ENCODE results near the gene C6orf47.

Gene C6orf47

DNA sequence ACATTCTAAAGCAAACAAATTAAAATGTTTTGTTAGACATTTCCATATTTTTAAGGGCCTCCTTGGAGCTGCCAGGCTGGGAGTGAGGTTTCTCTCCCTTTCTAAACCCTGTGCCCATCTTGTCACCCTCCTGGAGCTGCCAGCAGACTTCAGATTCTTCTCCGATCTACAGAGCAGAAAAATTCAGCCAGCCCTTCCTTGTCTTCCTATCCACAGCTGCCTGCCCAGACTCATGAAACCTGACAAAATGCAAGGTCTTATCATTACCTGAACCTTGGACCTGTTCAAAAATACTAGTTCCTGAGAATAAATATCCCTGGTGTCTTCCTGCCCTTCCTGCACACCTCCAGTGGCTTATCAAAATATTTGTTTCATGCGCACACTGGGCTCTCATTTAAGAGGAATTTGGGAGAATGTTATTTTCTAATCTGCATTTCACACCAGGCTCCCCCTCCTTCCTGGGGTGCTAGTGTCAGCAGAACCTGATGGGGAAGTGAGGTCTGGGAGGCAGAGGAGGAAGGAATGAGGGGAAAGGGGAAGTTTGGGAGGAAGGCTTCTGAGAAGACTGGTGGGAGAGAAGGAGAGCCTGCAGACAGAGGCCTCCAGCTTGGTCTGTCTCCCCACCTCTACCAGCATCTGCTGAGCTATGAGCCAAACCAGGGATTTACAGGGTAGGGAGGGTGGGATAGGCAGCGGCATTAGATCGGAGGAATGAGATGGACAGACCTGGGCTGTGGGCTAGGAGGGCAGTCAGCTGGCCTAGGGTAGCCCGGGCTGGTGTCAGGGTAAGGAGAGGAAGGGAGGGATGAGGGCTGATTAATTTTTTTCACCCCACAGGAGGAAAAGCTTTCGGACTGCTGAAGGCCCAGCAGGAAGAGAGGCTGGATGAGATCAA is 45.6 kb downstream of the C6orf47 start, which contains the start of gene AIF1:
TSS of gene AIF1 (plus strand) at position 551 of the 895 bp plus-strand sequence. CDS start at position 647, 96 bp downstream.
- DNase-seq (ENCODE audit: low read depth) = no peak

DNA sequence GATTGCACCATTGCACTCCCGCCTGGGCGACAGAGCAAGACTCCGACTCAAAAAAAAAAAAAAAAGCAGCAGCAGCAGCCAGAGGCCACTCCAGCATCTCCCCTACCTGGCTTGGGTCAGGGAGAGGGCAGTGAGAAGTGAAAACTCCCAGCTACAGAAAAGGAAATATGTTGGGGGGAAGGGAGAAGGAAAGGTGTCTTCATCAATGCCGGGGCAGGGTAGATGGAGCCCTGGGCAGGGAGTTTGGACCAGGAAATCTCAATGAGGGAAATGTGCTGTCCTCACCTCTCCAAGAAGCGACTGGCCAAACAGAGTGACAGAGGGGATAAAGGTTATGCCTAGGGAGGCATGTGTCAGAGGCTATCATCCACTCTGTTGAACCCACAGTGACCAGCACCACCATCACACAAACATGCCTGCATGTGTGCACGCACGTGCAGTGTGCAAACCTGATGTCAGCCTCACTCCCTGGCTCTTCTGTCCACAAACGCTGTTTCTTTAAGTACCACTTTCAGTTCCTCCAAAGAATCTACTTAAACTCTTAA is 46.4 kb downstream of the C6orf47 start:
- DNase-seq (ENCODE audit: low read depth) = no peak

DNA sequence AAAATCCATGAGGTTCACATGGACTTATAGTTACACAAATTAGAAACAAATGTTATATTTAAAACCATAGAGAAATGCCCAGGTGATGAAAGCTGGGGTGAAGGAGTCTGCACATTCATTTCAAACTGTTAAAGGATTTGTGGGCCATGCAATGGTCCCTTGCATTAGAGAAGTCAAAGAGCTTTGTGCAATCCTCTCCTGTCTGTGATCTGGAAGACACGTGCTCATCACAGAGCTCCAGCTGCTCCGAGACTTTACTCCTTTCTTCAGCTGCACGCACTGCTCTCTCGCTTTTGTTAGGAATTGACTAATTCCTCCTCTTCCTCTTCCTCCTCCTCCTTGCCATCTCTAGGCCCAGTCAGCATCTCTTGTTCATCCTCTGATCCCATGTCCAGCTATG is 49.6 kb downstream of the C6orf47 start:
- DNase-seq (ENCODE audit: low read depth) = no peak

DNA sequence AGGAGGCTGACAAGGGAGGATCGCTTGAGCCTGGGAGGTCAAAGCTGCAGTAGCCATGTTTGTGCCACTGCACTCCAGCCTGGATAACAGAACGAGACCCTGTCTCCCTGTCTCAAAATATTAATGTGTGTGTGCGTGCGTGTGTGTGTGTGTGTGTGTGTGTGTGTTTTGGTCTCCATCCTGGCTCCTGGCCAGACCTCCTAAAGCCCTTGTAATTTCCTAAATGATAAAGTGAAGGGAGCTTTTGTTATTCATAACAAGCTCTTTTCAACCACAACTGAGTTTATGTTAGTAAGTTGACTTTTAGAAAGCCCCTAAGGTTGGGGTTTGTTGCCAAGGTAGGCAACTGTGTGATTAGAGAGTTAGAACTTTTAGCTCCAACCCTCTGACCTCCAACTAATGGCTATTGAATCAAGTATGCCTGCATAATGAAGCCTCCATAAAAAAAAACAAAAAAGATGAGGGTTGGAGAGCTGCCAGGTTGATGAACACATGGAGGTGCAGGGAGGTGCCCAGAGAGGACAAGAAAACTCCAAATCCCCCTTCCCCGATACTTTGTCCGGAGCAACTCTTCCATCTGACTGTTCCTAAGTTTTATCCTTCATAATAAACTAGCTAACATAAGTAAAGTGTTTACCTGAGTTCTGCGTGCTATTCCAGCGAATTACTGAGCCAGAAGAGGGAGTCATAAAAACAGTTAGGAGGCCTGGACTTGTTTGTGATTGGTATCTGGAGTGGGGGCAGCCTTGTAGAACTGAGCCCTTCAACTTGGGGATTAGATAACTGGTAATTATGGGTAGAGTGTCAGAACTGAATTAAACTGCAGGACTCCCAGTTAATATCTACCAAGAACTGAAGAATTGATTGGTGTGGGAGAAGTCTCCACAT is 50.8 kb downstream of the C6orf47 start:
- no peak for DNase-seq (ENCODE audit: low read depth)
